NCI-H1694 (cell line): ENCODE data around the gene CNPY1.
"Not testable (repeated sequence)": the region's sequence is repeated elsewhere in the genome, so short reads cannot be mapped to it uniquely, and the experiment has no call there.

ENCODE experiments used
- DNase-seq: peaks from one replicate; lab custom pipeline; 2025; lab: John Stamatoyannopoulos, UW

The CNPY1 gene

DNA sequence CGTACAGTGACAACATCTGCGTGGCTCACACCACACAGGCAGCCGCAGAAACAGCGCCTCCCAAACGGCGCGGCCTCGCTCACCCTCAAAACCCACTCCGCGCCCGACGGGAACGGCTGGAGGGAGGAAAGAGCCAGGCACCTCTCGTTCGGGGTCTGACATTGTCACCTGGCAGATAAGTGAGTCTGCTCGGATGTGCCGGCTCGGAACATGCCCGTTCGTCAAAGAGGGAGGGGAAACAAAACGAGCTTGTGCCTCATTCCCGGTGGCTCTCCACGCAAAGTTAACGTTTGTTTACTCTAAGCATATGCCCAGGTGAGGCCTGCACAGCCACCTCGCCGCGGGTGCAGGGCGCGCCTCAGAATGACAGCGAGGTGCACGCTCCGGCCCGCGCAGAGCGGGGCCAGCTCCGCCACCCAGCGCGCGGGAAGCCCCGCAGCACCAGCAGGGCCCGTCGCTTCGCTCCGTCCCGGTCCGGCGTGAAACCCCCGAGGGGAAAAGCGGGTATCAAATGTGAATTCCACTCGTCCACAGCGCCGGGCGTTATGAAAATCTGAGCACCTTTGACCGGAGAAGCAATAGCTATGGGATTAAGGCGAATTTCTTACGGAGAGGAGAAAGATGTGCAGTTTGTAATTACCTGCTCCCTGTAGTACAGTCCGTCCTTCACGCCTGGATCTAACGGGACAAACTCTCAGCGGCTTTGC is 13.1 kb downstream of the CNPY1 start:
- peak; percentile 20 for DNase-seq

GRCh38 chr7:155532792-155533119 is 13.6 kb downstream of the CNPY1 start:
- DNase-seq: no peak

GRCh38 chr7:155531681-155532080 is 14.7 kb downstream of the CNPY1 start:
- DNase-seq: no peak

DNA sequence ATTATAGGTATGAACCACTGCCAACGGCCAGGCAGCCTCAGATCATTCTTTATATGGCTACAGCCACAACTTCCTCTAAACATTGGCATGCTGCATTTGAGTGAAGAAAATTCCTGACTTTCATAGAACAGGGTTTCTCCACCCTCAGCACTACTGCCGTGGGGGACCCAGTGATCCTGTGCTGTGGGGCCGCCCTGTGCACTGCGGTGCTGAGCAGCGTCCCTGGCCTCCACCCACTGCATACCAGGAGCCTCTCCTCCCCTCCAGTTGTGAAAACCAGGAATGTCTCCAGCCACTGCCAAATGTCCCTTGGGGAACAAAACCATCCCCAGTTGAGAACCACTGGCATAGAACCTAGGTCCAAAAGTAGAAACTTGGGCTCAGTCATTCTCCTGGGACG is 15.8 kb downstream of the CNPY1 start:
- no peak for DNase-seq

- no peak for DNase-seq
Measured at GRCh38 chr7:155529845-155530244, 16.5 kb downstream of the CNPY1 start.

GRCh38 chr7:155529346-155529745 is 17.0 kb downstream of the CNPY1 start:
- no peak for DNase-seq

- no peak for DNase-seq
Measured at GRCh38 chr7:155527664-155528063, 18.7 kb downstream of the CNPY1 start.

- DNase-seq: no peak
Measured at GRCh38 chr7:155526225-155526624, 20.1 kb downstream of the CNPY1 start.

GRCh38 chr7:155524018-155524556 is 22.3 kb downstream of the CNPY1 start:
- DNase-seq: no peak

- no peak for DNase-seq
Measured at GRCh38 chr7:155523168-155523675, 23.1 kb downstream of the CNPY1 start.

GRCh38 chr7:155521743-155522398 is 24.5 kb downstream of the CNPY1 start:
- no peak for DNase-seq

GRCh38 chr7:155521007-155521742 is 25.2 kb downstream of the CNPY1 start:
- DNase-seq: no peak

DNA sequence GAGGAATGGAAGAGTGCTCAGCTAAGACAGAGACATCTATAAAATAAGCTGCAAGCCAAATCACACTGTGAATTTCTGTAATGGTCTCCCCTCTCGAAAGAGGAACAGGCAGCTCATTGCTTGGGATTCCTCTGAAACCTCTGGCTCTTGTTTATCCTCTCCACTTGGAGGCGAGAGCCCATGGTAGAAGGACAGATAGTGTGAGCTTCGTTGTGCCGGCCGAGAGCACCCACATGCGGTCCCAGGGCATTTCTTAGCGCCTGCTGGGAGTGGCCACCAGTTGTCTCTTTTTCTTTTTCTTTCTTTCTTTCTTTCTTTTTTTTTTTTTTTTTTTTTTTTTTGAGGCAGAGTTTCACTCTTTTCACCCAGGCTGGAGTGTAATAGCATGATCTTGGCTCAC is 26.2 kb downstream of the CNPY1 start:
- no peak for DNase-seq

DNA sequence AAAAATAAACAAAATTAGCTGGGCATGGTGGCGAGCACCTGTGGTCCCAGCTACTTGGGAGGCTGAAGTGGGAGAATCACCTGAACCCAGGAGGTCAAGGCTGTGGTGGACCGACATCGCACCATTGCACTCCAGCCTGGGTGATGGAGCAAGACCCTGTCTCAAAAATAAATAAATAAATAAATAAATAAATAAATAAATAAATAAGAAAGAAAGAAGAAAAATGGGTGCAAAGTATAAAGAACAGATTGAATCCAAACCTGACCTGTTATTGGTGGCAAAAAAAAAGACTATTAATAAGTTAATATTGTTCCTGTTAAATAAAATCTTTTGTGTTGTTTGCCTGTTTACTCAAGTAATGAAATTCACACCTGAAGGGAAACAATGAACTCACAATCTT is 27.0 kb downstream of the CNPY1 start:
- not testable (repeated sequence) for DNase-seq

- DNase-seq: no peak
Measured at GRCh38 chr7:155518633-155519032, 27.7 kb downstream of the CNPY1 start.

- no peak for DNase-seq
Measured at GRCh38 chr7:155517969-155518368, 28.4 kb downstream of the CNPY1 start.

DNA sequence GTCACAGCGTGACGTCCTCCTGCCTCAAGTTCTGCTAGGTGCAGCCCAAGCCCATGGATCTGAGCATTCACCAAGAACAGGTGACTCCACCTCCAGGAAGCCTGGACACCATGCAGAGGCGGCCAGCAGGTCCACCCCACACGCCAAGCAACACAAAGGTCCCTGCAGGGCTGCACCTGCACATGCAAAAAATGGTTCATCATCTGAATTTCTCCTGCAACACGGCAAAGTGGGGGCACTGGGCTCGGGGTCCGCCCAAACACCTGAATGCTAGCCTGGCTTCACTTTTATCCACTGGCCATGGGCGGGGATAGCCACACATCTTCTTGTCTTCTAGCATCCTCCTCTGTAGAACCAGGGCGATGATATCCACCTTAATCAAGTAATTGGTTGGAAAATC is 28.9 kb downstream of the CNPY1 start:
- no peak for DNase-seq

GRCh38 chr7:155516466-155516865 is 29.9 kb downstream of the CNPY1 start:
- DNase-seq: no peak

- DNase-seq: no peak
Measured at GRCh38 chr7:155515318-155515717, 31.0 kb downstream of the CNPY1 start.

- no peak for DNase-seq
Measured at GRCh38 chr7:155514296-155514695, 32.1 kb downstream of the CNPY1 start.

DNA sequence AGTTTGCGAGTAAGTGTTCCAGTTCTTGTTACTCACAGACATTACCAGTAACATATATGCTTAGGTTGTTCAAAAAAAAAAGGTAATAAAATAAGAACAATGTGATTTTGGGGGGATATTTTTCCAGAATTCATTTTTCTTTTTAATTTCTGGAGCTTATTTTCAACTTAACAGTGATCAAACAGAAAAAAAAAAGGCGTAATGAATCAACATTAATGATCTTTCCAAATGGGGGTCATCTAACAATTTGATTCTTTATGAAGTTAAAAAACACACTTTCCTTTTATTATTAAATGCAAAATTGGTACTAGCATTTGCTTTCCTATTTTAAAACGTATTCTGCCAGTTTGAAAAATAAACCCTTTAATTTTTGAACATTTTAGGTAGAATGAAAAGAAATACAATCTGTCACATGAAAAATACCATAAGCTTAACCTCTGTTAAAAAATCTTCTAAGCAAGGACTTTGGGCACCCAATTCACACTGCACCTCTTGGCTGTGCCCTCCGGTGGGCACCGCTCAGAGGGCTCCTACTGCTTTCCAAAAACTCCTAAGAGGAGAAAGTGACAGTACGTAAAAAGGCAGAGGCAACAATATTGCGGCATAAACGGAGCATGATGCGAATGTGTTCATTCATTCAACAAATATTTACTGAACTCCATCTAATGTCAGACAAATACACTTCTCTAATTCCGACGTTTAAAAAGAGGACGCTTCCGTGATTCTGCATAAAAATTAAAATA is 32.6 kb downstream of the CNPY1 start:
- DNase-seq: no peak

DNA sequence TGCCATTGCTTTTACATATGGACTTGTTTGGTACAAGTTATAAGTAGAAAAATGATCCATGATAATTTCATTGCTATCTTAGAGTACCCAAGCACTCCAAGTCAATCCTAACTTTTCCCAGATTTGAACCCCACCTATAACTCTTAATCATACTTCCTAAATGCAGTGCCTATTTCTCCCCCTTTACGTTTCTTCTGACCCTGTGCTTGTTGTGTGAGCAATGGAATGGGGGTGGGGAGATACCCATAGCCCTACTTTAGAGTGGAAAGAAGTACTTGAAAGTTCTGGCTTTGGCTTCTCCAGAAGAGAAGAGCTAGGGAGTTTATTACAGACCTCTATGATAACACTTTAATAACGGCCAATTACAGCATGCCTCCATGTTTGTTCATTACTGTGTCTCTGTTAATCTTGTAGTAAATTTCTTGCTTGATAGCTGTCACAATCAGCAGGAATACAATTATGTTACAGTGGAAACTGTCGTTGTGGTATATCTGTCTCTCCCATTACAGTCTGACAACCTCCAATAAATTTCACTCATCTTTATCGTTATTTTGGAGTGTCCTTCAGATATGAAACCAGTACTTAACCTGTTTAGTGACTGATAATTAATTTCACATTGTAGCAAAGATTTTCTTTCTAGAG is 34.0 kb downstream of the CNPY1 start:
- no peak for DNase-seq
